Glutamatergic neuron (in vitro differentiated cells): ENCODE data around the gene FLT4. TPM values are rescaled to one million over a fixed set of nuclear protein-coding genes. Genes with fewer than 3 reads are reported as not detected.

Experiments used
- DNase-seq: peaks from one replicate; pipeline ENCODE4 v3.0.0; 2022
- H3K27ac Mint-ChIP-seq: one replicate; pipeline ENCODE4 v1.8.0; 2020; ENCODE audit warnings: mild to moderate bottlenecking, mixed read lengths, inconsistent platforms; ENCODE audit not compliant: unreplicated experiment
- H3K27me3 Mint-ChIP-seq: one replicate; pipeline ENCODE4 v1.8.0; 2020; ENCODE audit warnings: mild to moderate bottlenecking, moderate library complexity, mixed read lengths, inconsistent platforms; ENCODE audit not compliant: unreplicated experiment
- H3K36me3 Mint-ChIP-seq: one replicate; pipeline ENCODE4 v1.8.0; 2020; ENCODE audit warnings: mild to moderate bottlenecking, mixed read lengths, inconsistent platforms; ENCODE audit not compliant: unreplicated experiment
- H3K4me1 Mint-ChIP-seq: one replicate; pipeline ENCODE4 v1.8.0; 2020; ENCODE audit warnings: mild to moderate bottlenecking, low read depth, mixed read lengths, inconsistent platforms; ENCODE audit not compliant: unreplicated experiment
- H3K4me3 Mint-ChIP-seq: one replicate; pipeline ENCODE4 v1.8.0; 2020; ENCODE audit warnings: mild to moderate bottlenecking, mixed read lengths, inconsistent platforms; ENCODE audit not compliant: unreplicated experiment
- H3K9me3 Mint-ChIP-seq: one replicate; pipeline ENCODE4 v1.8.0; 2020; ENCODE audit warnings: mild to moderate bottlenecking, moderate library complexity, mixed read lengths, inconsistent platforms; ENCODE audit not compliant: unreplicated experiment
- total RNA-seq: library from RNA; stranded (reverse); fragmentation: NEBNext Ultra II Directional; extraction: Animal tissue kit (Norgen Biotek cat#: 25700); gene quantifications from one replicate; pipeline ENCODE4 v1.2.1, GENCODE V29; 2021; ENCODE audit not compliant: unreplicated experiment
- TF ChIP-seq, protein P1 (sequence below): fragments of 200-600 bp; sonication (generic); IDR thresholded peaks from one replicate; pipeline ENCODE4 v1.5.0; 2021; ENCODE audit not compliant: partially characterized antibody, unreplicated experiment

FLT4 gene
- total RNA-seq, 1 donor from 2014 or later = 0.17 TPM

DNA sequence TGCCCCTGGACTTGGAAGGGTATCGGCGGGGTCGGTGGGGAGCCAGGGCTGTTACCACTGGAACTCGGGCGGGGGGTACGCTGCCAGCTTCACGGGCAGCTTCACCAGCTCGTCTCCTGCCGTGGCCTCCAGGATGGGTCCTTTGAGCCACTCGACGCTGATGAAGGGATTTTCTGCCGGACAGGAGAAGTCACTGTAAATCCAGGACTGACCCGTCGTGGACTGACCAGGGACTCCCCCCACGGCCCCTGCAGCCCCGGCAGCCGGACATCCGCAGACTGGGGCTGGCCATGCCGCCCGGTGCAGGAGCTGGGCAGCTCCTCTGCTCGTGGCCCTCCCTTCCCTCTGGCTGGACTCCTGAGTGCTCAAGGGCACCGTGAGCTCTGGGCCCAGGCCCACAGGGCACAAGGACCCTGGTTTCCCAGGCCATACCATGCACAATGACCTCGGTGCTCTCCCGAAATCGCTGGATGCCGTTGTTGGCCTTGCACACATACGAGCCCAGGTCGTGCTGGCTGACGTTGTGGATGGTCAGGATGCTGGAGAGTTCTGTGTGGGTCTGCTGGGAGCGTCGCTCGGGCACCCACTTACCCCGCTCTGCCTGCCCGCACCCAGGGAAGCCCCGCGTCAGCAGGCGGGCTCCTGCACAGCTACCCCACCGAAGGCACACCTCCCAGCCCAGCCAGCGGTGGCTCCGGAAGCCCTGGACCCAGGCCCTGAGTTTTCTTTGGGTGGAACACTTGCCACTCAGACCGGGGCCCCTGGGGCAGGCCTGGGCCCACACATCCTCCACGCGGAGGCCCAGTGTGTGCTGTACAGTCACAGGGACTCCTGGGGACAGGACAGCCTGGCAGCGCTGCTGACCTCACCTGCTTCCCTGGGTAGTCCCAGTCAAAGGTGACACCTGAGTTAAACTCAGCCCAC is 20.3 kb downstream of the FLT4 start:
- Mint-ChIP-seq H3K27me3 (peaks cover 2% of the 10 kb centered on the region), H3K9me3 (peaks cover 2% of the 10 kb centered on the region), H3K4me1 (peaks cover 4% of the 10 kb centered on the region), H3K36me3 (no peaks in the 10 kb centered on the region), H3K4me3 (no peak overlapping the region), H3K27ac (no peak overlapping the region)
- no peak for DNase-seq
- TF ChIP-seq, protein P1, sequence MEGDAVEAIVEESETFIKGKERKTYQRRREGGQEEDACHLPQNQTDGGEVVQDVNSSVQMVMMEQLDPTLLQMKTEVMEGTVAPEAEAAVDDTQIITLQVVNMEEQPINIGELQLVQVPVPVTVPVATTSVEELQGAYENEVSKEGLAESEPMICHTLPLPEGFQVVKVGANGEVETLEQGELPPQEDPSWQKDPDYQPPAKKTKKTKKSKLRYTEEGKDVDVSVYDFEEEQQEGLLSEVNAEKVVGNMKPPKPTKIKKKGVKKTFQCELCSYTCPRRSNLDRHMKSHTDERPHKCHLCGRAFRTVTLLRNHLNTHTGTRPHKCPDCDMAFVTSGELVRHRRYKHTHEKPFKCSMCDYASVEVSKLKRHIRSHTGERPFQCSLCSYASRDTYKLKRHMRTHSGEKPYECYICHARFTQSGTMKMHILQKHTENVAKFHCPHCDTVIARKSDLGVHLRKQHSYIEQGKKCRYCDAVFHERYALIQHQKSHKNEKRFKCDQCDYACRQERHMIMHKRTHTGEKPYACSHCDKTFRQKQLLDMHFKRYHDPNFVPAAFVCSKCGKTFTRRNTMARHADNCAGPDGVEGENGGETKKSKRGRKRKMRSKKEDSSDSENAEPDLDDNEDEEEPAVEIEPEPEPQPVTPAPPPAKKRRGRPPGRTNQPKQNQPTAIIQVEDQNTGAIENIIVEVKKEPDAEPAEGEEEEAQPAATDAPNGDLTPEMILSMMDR = no peak

DNA sequence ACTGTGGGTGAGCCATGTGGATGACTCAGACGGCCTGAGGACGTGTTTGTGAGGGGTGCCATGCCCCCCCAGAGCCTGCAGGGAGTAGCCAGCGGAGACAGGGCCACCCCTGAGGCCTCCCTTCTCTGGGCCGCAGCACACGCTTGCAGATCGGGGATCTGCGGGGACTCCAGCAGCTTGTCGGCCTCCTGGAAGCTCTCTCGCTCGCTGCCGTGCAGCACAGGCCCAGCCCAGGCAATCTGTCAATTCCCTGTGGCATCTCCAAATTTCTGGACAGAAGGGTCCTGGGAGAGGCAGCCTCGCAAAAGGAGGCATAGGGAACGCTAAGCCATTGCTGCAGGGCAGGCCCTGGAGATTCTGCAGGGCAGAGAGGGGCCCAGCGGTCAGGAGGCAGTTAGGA is 21.2 kb downstream of the FLT4 start:
- no peak for DNase-seq
- H3K36me3 Mint-ChIP-seq = no peaks in the 10 kb centered on the region
- TF ChIP-seq, protein P1 = no peak
- H3K9me3 Mint-ChIP-seq = peaks cover 2% of the 10 kb centered on the region
- H3K27me3 Mint-ChIP-seq = peaks cover 3% of the 10 kb centered on the region
- no peak overlapping the region for H3K4me3 Mint-ChIP-seq
- H3K4me1 Mint-ChIP-seq = peaks cover 4% of the 10 kb centered on the region
- H3K27ac Mint-ChIP-seq = no peak overlapping the region

DNA sequence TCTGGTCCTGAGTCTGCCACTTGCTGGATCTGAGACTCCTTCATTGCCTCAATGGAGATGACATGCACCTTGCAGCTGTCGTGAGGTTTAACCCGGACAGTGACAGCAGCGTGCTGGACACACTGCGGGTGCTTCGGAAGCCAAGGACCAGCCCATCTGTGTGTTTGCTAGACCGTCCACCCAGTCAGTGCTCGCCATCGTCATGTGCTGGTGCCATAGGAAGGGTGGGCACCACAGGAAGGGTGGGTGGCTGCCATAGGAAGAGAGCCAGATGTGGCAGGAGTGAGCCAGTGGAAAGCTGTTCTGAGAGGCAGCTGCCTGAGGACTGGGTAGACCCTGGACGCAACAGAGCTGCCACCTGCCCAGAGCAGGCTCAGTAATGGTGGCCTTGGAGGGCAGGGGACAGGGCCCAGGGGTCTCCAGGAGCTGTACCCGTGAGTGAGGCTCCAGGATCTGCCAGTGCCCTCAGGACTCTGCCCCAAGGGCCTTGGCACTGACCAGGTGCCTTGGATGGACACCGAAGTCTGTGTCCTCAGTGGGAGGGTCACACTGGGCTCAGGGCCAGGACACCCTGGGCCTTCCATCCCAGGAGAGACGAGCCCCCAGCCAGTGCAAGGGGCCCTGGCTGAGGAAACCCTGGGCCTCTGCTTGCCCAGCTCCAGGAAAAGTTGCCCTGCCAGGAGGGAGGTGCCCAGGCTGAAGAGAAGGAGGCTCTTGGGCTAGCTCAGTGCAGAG is 21.8 kb downstream of the FLT4 start:
- DNase-seq = no peak
- Mint-ChIP-seq H3K36me3 (no peaks in the 10 kb centered on the region), H3K27me3 (peaks cover 3% of the 10 kb centered on the region), H3K27ac (no peak overlapping the region), H3K4me1 (peaks cover 3% of the 10 kb centered on the region), H3K4me3 (no peak overlapping the region), H3K9me3 (peaks cover under 1% of the 10 kb centered on the region)
- TF ChIP-seq, protein P1 = no peak

DNA sequence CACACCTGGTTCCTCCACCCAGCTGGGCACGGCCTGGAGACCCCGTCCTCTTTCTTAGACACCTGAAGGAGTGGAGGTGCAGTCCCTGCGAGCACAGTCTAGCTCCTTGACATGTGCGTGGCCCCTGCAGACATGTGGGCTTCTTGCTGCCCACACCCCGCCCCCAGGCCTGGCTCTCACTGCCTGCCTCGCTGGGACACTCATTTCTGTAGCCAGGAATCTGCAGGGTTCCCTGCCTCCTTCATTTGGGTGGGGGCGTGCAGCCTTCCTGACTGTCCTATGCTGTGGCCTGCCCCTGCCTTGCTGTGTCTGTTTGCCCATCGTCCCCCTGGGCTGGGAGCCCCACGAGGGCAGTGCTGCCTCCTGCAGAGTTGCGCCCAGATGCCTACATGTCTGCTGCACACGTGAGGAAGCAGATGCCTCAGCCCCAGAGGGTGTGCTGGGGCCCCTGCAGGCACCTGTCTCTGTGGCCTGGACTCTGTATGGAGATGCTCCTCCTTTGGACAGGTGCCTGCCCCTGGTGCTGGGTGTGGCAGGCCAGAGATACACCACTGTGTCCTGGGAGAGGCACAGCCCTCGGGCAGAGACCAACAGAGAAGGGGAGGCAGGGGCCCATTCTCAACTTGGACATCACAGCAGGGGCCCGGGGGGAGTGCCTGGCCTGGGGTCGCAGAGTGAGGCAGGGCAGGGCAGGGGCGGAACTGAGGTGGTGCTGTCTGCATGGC is 22.6 kb downstream of the FLT4 start:
- Mint-ChIP-seq H3K27ac (no peak overlapping the region), H3K9me3 (peaks cover 1% of the 10 kb centered on the region), H3K4me3 (no peak overlapping the region), H3K4me1 (no peaks in the 10 kb centered on the region), H3K27me3 (peaks cover 4% of the 10 kb centered on the region), H3K36me3 (no peaks in the 10 kb centered on the region)
- TF ChIP-seq, protein P1 = no peak
- DNase-seq = no peak
